Sigmoid colon (tissue), 4 donors: ENCODE measurements around the gene PSD.

Experiments used
- CTCF ChIP-seq, 4 experiments: fragments of 450-650 bp in 3 of 4; fragments of 200-600 bp in 1 of 4; IDR thresholded peaks; one replicate each; pipeline ENCODE4 v1.5.1; 2016 to 2019; ENCODE audit warnings: antibody characterized with exemption in 4 of 4, mild to moderate bottlenecking in 3 of 4, moderate library complexity in 2 of 4
- EP300 ChIP-seq, 4 donors: sonication (generic); formaldehyde crosslinking; IDR thresholded peaks; one replicate each; pipeline ENCODE4 v1.6.1; 2017; ENCODE audit warnings: antibody characterized with exemption in 4 of 4

GRCh38 chr10:102414749-102415148 lies 3.8 kb downstream of the PSD start:
- TF ChIP-seq EP300 (IDR thresholded peaks at IDR 0.05) = no peak
- TF ChIP-seq CTCF (IDR thresholded peaks at IDR 0.05) = no peak
